ENCODE data around the gene BICD2. TPM values are rescaled to one million over a fixed set of nuclear protein-coding genes. Genes with fewer than 3 reads are reported as not detected.
"Not testable (repeated sequence)": the region's sequence is repeated elsewhere in the genome, so short reads cannot be mapped to it uniquely, and the experiment has no call there.

The BICD2 gene
- 50.5 and 70.7 TPM in 2 replicates for total RNA-seq

DNA sequence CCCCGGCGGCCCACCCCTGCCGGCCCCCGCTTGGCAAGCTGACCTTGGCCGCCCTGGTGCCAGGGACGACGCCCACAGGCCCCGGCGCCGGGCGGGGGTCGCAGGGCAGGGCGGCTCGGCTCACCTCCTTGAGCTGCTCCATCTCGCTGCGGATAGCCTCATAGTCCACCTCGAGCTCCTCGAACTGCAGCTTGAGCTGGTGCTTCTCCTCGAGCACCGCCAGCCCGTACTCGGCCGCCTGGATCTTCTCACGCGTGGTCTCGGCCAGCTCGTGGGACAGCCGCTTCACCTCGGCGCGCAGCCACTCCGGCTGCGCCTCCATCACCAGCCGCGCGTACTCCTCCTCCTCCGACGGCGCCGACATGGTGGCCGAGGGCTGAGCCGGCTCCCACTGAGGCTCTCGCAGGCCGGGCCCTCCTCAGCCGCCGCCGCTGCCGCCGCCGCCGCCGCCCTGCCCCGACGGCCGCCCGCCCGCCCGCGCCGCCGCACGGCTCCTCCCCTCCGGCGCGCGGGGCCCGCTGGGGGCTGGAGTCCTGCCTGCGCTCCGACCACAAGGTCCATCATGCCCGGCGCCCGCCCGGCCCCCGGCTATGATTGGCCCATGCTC lies at the start of gene BICD2:
Gene BICD2 (minus strand): TSS at position 453 of the 607 bp plus-strand sequence. CDS start 89 bp downstream, at position 364.
- no peak for DNase-seq (ENCODE audit: low read depth)

- DNase-seq (ENCODE audit: low read depth): not testable (repeated sequence)
Measured at GRCh38 chr9:92809629-92810326, 45.1 kb upstream of the BICD2 start.

GRCh38 chr9:92808726-92809451 lies 44.3 kb upstream of the BICD2 start:
- peak; percentile 34 for DNase-seq (ENCODE audit: low read depth)

DNA sequence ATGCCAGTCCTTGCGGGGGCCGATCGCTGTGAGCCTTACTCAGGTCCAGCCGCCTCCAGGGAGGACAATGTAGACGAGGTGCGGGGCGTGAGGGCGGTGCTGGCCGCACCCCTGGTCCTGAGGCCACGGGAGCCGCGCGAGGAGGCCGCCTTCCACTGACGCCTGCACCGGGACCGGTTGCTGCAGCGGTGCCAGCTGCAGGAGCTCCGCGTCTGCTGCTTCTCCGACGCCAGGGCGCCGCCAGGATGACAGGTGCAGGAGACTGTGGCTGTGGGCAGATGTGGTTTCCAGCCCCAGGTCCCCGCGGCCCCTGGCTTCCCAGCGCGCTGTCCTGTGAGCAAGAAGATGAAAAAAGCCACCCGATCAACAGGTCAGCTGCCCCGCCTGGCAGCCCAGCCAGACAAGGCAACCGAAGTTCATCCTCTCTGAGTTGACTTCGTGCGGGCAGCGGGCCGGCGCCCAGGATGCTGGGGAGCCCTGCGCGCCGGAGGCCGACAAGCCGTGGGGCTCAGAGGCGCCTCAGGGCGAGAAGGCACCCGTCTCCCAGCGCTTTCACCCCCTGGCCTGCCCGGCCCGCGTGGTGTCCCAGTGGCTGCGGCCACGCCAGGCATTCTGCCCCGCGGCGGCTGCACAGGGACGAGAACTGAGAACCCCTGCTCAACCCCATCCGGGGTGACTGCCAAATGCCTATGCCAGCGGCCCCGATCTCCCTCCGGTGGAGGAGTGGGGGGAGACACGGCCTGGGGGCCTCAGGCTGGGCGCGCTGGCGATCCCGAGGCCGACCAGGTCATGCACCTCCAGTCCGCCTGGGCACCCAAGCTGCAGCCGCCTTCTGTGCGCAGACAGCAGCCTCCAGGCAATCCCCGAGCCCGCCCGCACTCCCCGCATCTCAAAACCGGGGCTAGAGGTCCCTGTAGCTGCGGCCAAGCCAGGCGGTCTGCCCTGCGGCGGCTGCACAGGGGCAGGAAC lies 43.4 kb upstream of the BICD2 start:
- no peak for DNase-seq (ENCODE audit: low read depth)

DNA sequence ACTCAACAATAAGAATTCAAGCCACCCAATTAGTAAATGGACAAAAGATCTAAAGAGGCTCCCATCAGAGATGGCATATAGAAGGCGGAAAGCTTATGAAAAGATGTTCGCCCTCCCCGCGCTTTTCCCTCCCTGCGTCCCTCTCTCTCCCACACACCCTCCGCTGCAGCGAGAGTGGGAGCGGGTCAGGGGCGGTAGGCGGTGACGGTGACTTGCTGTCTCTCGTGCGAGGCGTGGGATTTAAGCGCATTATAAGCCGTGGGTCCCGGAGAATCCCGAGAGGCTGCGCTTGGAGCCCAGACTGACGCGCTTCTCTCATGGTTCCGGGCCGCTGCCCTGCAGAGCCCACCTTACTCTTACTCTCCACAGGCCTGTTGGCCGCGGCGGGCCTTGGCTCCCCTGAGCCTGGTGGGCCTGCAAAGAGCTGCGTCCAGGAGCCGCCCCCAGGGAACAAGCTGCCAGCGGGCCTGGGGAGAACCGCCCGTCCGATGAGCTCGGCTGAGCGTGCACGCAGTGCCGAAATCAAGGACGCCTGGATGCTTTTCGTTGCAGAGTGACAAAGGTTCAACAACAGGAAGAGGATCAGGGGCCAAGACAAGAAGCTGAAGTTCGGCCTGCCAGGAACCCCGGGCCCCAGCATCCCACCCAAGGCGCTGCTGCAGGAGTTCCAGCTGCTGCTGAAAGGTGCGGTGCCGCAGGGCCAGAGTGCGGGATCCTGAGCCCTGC lies 42.6 kb upstream of the BICD2 start:
- DNase-seq (ENCODE audit: low read depth): no peak

DNA sequence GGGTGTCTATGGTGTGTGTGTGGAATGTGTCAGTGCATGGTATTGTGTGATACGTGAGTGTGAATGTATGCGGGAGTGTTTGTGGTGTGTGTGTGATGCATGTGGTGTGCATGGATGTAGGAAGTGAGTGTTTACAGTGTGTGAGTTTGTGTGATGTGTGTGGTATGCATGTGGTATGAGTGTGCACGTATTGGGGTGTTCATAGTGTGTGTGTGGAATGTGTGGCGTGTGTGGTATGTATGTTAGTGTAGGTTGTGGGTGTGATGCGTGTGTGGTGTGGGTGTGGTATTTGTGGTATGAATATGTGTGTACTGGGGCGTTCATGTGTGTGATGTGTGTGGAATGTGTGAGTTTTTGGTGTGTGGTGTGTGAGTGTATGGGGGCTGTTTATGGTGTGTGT lies 40.1 kb upstream of the BICD2 start:
- DNase-seq (ENCODE audit: low read depth): no peak

DNA sequence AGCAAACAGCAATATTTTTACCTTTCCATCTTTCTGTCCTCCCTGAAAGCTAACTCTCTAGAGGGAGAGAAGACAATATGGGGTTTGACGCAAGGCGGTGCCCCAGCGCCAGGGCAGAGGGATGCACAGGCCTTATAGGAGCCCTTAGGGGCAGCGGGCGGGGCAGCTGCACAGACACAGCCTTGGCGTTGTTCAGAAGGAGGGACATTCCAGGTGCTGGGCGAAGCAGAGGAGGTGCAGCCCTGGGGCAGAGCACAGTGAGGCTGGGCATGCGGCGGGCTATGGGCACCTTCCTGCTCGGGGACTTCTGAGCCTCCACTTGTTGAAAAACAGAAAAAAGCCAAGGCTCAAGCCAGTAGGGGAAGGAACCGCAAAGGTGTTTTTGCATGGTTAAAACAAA lies 33.7 kb upstream of the BICD2 start:
- no peak for DNase-seq (ENCODE audit: low read depth)

- not testable (repeated sequence) for DNase-seq (ENCODE audit: low read depth)
Measured at GRCh38 chr9:92796337-92796804, 31.7 kb upstream of the BICD2 start.

- DNase-seq (ENCODE audit: low read depth): no peak
Measured at GRCh38 chr9:92795598-92796336, 31.1 kb upstream of the BICD2 start.

DNA sequence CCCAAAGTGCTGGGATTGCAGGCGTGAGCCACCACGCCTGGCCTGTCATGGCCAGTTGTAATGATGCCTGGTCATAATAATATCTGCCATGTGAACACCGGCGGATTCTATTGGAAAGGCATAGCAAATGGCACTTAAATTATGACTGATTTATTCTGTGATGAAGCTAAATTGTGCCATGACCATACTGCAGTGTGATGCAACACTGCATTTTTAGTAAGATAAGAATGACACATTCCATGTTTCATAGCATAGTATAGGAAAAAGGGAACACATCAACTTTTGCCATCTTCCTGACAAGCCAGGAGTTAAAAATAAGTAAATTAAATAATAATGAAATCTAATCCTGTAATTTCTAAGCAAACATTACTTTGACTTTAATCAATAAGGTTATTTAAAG lies 30.4 kb upstream of the BICD2 start:
- DNase-seq (ENCODE audit: low read depth): no peak

DNA sequence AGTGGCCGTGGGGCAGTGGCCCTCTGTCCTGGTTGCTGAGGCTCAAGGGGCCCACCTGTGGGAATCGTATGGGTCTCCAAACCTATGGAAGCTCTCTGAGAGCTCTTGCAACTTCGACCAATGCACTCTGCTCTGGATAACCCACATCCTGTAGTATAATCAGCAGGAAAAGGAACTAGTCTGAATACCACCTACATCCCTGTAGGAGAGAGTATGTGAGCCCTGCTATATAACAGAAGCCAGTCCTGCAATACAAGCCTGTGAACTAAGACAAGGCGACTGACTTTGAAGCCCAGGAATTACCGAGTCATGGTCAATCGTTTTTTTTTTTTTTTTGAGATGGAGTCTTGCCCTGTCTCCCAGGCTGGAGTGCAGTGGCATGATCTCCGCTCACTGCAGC lies 29.8 kb upstream of the BICD2 start:
- no peak for DNase-seq (ENCODE audit: low read depth)

DNA sequence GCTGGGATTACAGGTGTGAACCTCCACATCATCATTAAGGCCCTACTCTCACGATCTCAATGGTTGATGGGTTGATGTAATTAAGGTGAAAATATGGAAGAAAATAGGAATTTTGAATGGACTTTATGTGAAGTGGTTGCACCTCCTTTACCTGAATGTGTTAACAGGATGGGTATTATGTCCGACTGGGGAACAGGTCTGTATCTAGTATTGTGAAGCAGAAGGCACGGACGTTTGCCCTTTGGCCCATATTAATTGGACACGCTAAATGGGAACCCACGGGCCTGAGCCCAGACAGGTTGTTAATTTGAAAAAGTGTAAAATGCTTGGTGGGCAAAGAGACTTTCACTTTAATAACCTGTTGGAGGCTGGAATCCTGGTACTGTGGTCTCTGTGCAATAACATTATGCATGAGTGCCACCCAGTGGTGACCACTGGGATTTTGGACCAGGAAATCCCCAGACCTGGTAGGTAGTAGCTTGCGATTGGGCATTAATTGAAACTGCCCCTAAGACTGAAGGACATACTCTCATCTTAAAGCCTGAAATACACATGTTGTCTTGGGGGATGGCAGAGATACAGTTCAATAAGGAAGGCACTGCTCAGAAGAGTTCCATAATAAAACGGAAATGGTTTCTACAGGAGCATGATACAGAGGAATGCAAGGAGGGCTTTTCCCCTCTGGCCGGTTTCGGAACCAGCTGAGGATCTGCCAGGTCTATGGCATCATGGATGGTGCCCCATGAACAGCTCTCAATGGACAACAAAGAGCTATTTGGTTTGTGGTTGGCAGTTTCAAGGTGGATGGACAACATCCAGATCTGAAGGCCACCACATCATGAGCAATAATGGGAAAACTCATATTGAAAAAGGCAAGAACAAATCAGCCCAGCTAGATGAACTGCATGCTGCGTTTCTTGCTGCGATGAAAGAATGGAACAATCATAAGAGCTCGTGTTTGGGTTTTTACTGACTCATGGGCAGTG lies 26.2 kb upstream of the BICD2 start:
- peak; percentile 74 for DNase-seq (ENCODE audit: low read depth)

- DNase-seq (ENCODE audit: low read depth): no peak
Measured at GRCh38 chr9:92786298-92786697, 21.7 kb upstream of the BICD2 start.

DNA sequence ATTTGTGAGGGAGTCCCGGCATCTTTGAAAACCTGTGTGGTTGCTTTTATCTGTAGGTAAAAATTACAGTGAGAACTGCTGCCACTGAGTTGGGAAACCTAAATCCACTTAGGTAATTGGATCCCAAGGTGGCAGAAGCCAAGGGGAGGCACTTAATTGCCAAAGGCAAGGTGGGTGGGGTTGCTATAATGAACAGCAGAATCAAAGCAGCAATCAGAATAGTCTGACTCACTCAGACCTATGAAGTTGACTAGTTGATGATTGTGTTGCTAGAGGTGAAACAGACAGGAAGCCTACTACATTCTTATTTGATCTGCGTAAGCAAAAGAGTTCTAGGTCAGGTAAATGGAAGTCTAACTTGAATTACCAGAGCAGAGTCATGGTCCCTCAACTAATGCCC lies 17.3 kb upstream of the BICD2 start:
- peak; percentile 61 for DNase-seq (ENCODE audit: low read depth)

GRCh38 chr9:92780206-92780605 lies 15.6 kb upstream of the BICD2 start:
- DNase-seq (ENCODE audit: low read depth): no peak

- no peak for DNase-seq (ENCODE audit: low read depth)
Measured at GRCh38 chr9:92775466-92775865, 10.8 kb upstream of the BICD2 start.

- peak; percentile 57 for DNase-seq (ENCODE audit: low read depth)
Measured at GRCh38 chr9:92774274-92774673, 9.6 kb upstream of the BICD2 start.

- DNase-seq (ENCODE audit: low read depth): no peak
Measured at GRCh38 chr9:92773810-92774209, 9.2 kb upstream of the BICD2 start.

GRCh38 chr9:92771309-92771708 lies 6.7 kb upstream of the BICD2 start:
- no peak for DNase-seq (ENCODE audit: low read depth)
